SK-N-MC (cell line): ENCODE results near the gene NPHP3.

Source experiments
- EZH2 ChIP-seq: fragments of 200-600 bp; sonication (generic); IDR thresholded peaks from one replicate; pipeline ENCODE4 v1.6.1; 2017; ENCODE audit warnings: antibody characterized with exemption
- POLR2AphosphoS5 ChIP-seq: IDR thresholded peaks from 2 replicates; pipeline ENCODE4 v1.6.1; 2012; ENCODE audit warnings: mild to moderate bottlenecking, low read depth, low read length, borderline replicate concordance

- no peak for TF ChIP-seq POLR2AphosphoS5
- TF ChIP-seq EZH2, result no peak
Measured at GRCh38 chr3:132637590-132637989, 84.6 kb downstream of the NPHP3 start.
